Neural progenitor cell (in vitro differentiated cells): ENCODE data around the gene DIAPH2. TPM values are rescaled to one million over a fixed set of nuclear protein-coding genes. Genes with fewer than 3 reads are reported as not detected.
"Not testable (repeated sequence)": the region's sequence is repeated elsewhere in the genome, so short reads cannot be mapped to it uniquely, and the experiment has no call there.

Source experiments
- DNase-seq: peaks from one replicate; pipeline ENCODE4 v3.0.0-alpha.2; 2016; ENCODE audit warnings: low spot score
- H2AFZ ChIP-seq: fragments of 200-600 bp; sonication (generic); replicated peaks from 2 replicates; pipeline ENCODE4 v1.6.1; 2016; ENCODE audit warnings: antibody characterized with exemption
- H3F3A ChIP-seq: fragments of 200-600 bp; sonication (generic); 2 replicates; pipeline ENCODE4 v1.6.1; 2016; ENCODE audit warnings: antibody characterized with exemption, low read depth
- H3K27ac ChIP-seq: fragments of 200-600 bp; sonication (generic); 2 replicates; pipeline ENCODE4 v1.5.1; 2016; ENCODE audit warnings: mild to moderate bottlenecking
- H3K27me3 ChIP-seq: fragments of 200-600 bp; sonication (generic); 2 replicates; pipeline ENCODE4 v1.6.1; 2016; ENCODE audit warnings: mild to moderate bottlenecking, moderate library complexity
- H3K36me3 ChIP-seq: fragments of 200-600 bp; sonication (generic); 2 replicates; pipeline ENCODE4 v1.5.1; 2016
- H3K4me1 ChIP-seq: fragments of 200-600 bp; sonication (generic); 2 replicates; pipeline ENCODE4 v1.6.1; 2016; ENCODE audit warnings: mixed run types
- H3K4me2 ChIP-seq: fragments of 200-600 bp; sonication (generic); 2 replicates; pipeline ENCODE4 v1.6.1; 2016
- H3K4me3 ChIP-seq: fragments of 200-600 bp; sonication (generic); 2 replicates; pipeline ENCODE4 v1.5.1; 2016
- H3K79me2 ChIP-seq: fragments of 200-600 bp; sonication (generic); 2 replicates; pipeline ENCODE4 v1.6.1; 2016; ENCODE audit warnings: low read depth
- H3K9ac ChIP-seq: fragments of 200-600 bp; sonication (generic); 2 replicates; pipeline ENCODE4 v1.6.1; 2016
- H3K9me3 ChIP-seq: fragments of 200-600 bp; sonication (generic); 2 replicates; pipeline ENCODE4 v1.5.1; 2016; ENCODE audit warnings: low read depth
- H4K20me1 ChIP-seq: fragments of 200-600 bp; sonication (generic); 2 replicates; pipeline ENCODE4 v1.6.1; 2016; ENCODE audit warnings: low read depth
- H3K27ac Mint-ChIP-seq: 3 replicates; pipeline ENCODE4 v1.8.0; 2021; ENCODE audit warnings: mixed read lengths
- H3K27me3 Mint-ChIP-seq: 2 replicates; pipeline ENCODE4 v1.8.0; 2022; ENCODE audit warnings: low read depth, mild to moderate bottlenecking, inconsistent platforms, moderate library complexity, mixed read lengths; ENCODE audit not compliant: insufficient read depth
- H3K36me3 Mint-ChIP-seq: 3 replicates; pipeline ENCODE4 v1.8.0; 2021; ENCODE audit warnings: mixed read lengths
- H3K4me1 Mint-ChIP-seq: 3 replicates; pipeline ENCODE4 v1.8.0; 2021; ENCODE audit warnings: mixed read lengths
- H3K4me3 Mint-ChIP-seq: 3 replicates; pipeline ENCODE4 v1.8.0; 2021; ENCODE audit warnings: mild to moderate bottlenecking, moderate library complexity, mixed read lengths
- H3K9me3 Mint-ChIP-seq: 3 replicates; pipeline ENCODE4 v1.8.0; 2020; ENCODE audit warnings: mixed read lengths
- CTCF ChIP-seq: fragments of 200-600 bp; sonication (generic); IDR thresholded peaks from 2 replicates; pipeline ENCODE4 v1.5.1; 2017; ENCODE audit warnings: antibody characterized with exemption, mild to moderate bottlenecking
- EZH2 ChIP-seq: fragments of 200-600 bp; sonication (generic); IDR thresholded peaks from 2 replicates; pipeline ENCODE4 v1.6.1; 2017; ENCODE audit warnings: antibody characterized with exemption, mild to moderate bottlenecking, moderate library complexity
- EZH2phosphoT487 ChIP-seq: fragments of 200-600 bp; sonication (generic); IDR thresholded peaks from 2 replicates; pipeline ENCODE4 v1.6.1; 2017; ENCODE audit warnings: antibody characterized with exemption
- total RNA-seq: library from RNA; depleted of rRNA; stranded (reverse); fragments of >200 nt; gene quantifications from 2 replicates; pipeline ENCODE4 v1.2.3, GENCODE V29; 2015; ENCODE audit warnings: low replicate concordance

The DIAPH2 gene
- total RNA-seq, 1 donor from 2014 or later = 24.0 TPM

GRCh38 chrX:96841325-96841724 is 156.7 kb downstream of the DIAPH2 start:
- Histone ChIP-seq H3K4me3 (no peak overlapping the region), H3K9me3 (no peaks in the 10 kb centered on the region), H3K27me3 (no peaks in the 10 kb centered on the region), H3F3A (no peaks in the 10 kb centered on the region), H3K4me1 (peaks cover 9% of the 10 kb centered on the region), H2AFZ (no peak overlapping the region), H4K20me1 (no peaks in the 10 kb centered on the region), H3K9ac (no peak overlapping the region), H3K4me2 (no peak overlapping the region), H3K36me3 (no peaks in the 10 kb centered on the region), H3K27ac (no peak overlapping the region), H3K79me2 (no peaks in the 10 kb centered on the region)
- Mint-ChIP-seq H3K27me3 (peaks cover 2% of the 10 kb centered on the region), H3K4me3 (no peak overlapping the region), H3K36me3 (no peaks in the 10 kb centered on the region), H3K4me1 (peaks cover 11% of the 10 kb centered on the region), H3K27ac (no peak overlapping the region), H3K9me3 (no peaks in the 10 kb centered on the region)
- no peak for DNase-seq
- TF ChIP-seq EZH2 = no peak
- no peak for TF ChIP-seq CTCF

GRCh38 chrX:96841866-96842265 is 157.2 kb downstream of the DIAPH2 start:
- H3K9me3 Mint-ChIP-seq, H3K4me3 ChIP-seq, H3K79me2 ChIP-seq, H3K9ac ChIP-seq, H3K36me3 ChIP-seq, H3K27ac Mint-ChIP-seq, H3K36me3 Mint-ChIP-seq, H3K27ac ChIP-seq, H4K20me1 ChIP-seq, H3K4me3 Mint-ChIP-seq, H3F3A ChIP-seq, H3K9me3 ChIP-seq, DNase-seq, H2AFZ ChIP-seq, H3K27me3 Mint-ChIP-seq, H3K27me3 ChIP-seq: not testable (repeated sequence)
- Histone ChIP-seq H3K4me1 (peaks cover 11% of the 10 kb centered on the region), H3K4me2 (peak overlapping the region; percentile 7)
- peaks cover 11% of the 10 kb centered on the region for H3K4me1 Mint-ChIP-seq

- TF ChIP-seq EZH2 (no peak), EZH2phosphoT487 (no peak), CTCF (peak; percentile 55)
- H3K27ac ChIP-seq = no peak overlapping the region
- no peak overlapping the region for H3K27ac Mint-ChIP-seq
- H3K4me1 Mint-ChIP-seq = peaks cover 11% of the 10 kb centered on the region
- no peaks in the 10 kb centered on the region for H3K36me3 ChIP-seq
- no peak overlapping the region for H3K9ac ChIP-seq
- no peaks in the 10 kb centered on the region for H3F3A ChIP-seq
- H3K9me3 Mint-ChIP-seq = no peaks in the 10 kb centered on the region
- peaks cover 14% of the 10 kb centered on the region for H3K4me1 ChIP-seq
- H3K4me3 ChIP-seq = no peak overlapping the region
- H3K27me3 ChIP-seq = no peaks in the 10 kb centered on the region
- no peaks in the 10 kb centered on the region for H3K79me2 ChIP-seq
- H3K36me3 Mint-ChIP-seq = no peaks in the 10 kb centered on the region
- H2AFZ ChIP-seq = peak overlapping the region; percentile 7
- H3K9me3 ChIP-seq = no peaks in the 10 kb centered on the region
- H3K4me2 ChIP-seq = no peak overlapping the region
- DNase-seq = peak; percentile 67
- no peak overlapping the region for H3K4me3 Mint-ChIP-seq
- no peaks in the 10 kb centered on the region for H4K20me1 ChIP-seq
- H3K27me3 Mint-ChIP-seq = peaks cover 2% of the 10 kb centered on the region
Measured at GRCh38 chrX:96843566-96843965, 158.9 kb downstream of the DIAPH2 start.

- TF ChIP-seq CTCF (no peak), EZH2 (no peak), EZH2phosphoT487 (no peak)
- H3K4me2 ChIP-seq = no peak overlapping the region
Measured at GRCh38 chrX:96846841-96847240, 162.2 kb downstream of the DIAPH2 start.

GRCh38 chrX:96859422-96859821 is 174.8 kb downstream of the DIAPH2 start:
- not testable (repeated sequence) for H3K9me3 Mint-ChIP-seq, H3K9ac ChIP-seq, DNase-seq, H3K4me1 Mint-ChIP-seq, H3K4me3 Mint-ChIP-seq, H3F3A ChIP-seq, H3K27me3 Mint-ChIP-seq, H3K27ac ChIP-seq, H3K4me2 ChIP-seq, H3K27me3 ChIP-seq, H3K9me3 ChIP-seq, H2AFZ ChIP-seq, H3K27ac Mint-ChIP-seq, H4K20me1 ChIP-seq, H3K4me3 ChIP-seq, H3K79me2 ChIP-seq, H3K36me3 Mint-ChIP-seq, H3K4me1 ChIP-seq, H3K36me3 ChIP-seq

More at GRCh38 chrX:96846841-96847240, 162.2 kb downstream of the DIAPH2 start:
- Histone ChIP-seq H2AFZ (no peak overlapping the region), H3K36me3 (no peaks in the 10 kb centered on the region), H3F3A (no peaks in the 10 kb centered on the region), H3K4me3 (no peak overlapping the region), H3K9me3 (no peaks in the 10 kb centered on the region), H3K9ac (no peak overlapping the region), H3K79me2 (no peaks in the 10 kb centered on the region), H3K4me1 (peaks cover 8% of the 10 kb centered on the region), H3K27me3 (no peaks in the 10 kb centered on the region), H4K20me1 (no peaks in the 10 kb centered on the region), H3K27ac (no peak overlapping the region)
- Mint-ChIP-seq H3K27me3 (peaks cover 2% of the 10 kb centered on the region), H3K27ac (no peak overlapping the region), H3K9me3 (no peaks in the 10 kb centered on the region), H3K36me3 (no peaks in the 10 kb centered on the region), H3K4me3 (no peak overlapping the region), H3K4me1 (peaks cover 5% of the 10 kb centered on the region)
- DNase-seq = peak; percentile 10
